ENCODE results near the gene NABP2. TPM values are rescaled to one million over a fixed set of nuclear protein-coding genes. Genes with fewer than 3 reads are reported as not detected.

The NABP2 gene
- total and polyA plus RNA-seq, 2 donors (not counting 1 experiment from before 2014, with no cell fraction given) = 14.9 to 16.1 TPM

DNA sequence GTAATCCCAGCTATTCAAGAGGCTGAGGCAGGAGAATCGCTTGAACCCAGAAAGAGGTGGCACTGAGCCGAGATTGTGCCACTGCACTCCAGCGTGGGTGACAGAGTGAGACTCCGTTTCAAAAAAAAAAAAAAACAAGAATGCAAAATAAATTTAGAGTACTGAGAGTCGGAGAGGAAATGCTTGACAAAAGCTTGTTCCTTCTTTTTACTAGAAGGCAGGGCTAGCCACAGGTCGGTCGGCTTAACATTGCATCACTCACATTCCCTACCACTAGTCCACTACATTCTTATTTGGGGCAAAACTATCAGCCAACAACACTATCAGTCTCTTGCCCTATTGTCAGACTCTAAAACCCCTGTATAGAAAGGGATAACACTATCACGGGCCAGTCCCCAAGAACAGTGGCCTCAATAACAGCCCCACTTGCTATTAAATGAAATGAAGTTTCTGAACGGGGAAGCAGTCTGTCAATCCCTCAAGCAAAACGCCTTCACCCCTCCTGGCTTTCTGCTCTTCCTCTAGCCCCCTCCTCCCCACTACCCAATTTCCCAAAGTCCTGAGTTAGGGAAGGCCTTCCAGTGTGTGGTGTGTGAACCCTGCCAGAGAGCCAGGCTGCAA lies 3.4 kb upstream of the NABP2 start:
- no peaks in the 10 kb centered on the region for H3K27me3 ChIP-seq (replicated peaks in 1 of 4; ENCODE audit: control extremely low read depth in 1 of 4, control insufficient read depth in 3 of 4, insufficient read depth in 4 of 4, low read length in 3 of 4)
- H2AFZ ChIP-seq (ENCODE audit: insufficient read depth, low read depth, low read length, poor library complexity, severe bottlenecking) = peak overlapping the region; percentile 34
- no peak for TF ChIP-seq EZH2 (IDR thresholded peaks at IDR 0.05; ENCODE audit: borderline replicate concordance, insufficient read depth, low read depth, low read length, poor library complexity, severe bottlenecking)
- TF ChIP-seq, protein P1, sequence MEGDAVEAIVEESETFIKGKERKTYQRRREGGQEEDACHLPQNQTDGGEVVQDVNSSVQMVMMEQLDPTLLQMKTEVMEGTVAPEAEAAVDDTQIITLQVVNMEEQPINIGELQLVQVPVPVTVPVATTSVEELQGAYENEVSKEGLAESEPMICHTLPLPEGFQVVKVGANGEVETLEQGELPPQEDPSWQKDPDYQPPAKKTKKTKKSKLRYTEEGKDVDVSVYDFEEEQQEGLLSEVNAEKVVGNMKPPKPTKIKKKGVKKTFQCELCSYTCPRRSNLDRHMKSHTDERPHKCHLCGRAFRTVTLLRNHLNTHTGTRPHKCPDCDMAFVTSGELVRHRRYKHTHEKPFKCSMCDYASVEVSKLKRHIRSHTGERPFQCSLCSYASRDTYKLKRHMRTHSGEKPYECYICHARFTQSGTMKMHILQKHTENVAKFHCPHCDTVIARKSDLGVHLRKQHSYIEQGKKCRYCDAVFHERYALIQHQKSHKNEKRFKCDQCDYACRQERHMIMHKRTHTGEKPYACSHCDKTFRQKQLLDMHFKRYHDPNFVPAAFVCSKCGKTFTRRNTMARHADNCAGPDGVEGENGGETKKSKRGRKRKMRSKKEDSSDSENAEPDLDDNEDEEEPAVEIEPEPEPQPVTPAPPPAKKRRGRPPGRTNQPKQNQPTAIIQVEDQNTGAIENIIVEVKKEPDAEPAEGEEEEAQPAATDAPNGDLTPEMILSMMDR (IDR thresholded peaks at IDR 0.05) = no peak
- peak overlapping the region; percentile 99 for H3K9ac ChIP-seq (ENCODE audit: low read length)
- H3K4me3 ChIP-seq (ENCODE audit: control extremely low read depth in 1 of 5, extremely low read depth in 1 of 5, insufficient read depth in 1 of 5, low read depth in 2 of 5, low read length in 4 of 5) = peak overlapping the region; percentile 56 to 100 (median 99)
- peaks cover 33% of the 10 kb centered on the region for H4K20me1 ChIP-seq (ENCODE audit: control insufficient read depth, insufficient read depth, low read length, poor library complexity, severe bottlenecking)
- peaks cover 26 to 48% of the 10 kb centered on the region in 2 donors for H3K4me1 ChIP-seq (ENCODE audit: control insufficient read depth in 2 of 2, insufficient read depth in 2 of 2, low read length in 2 of 2)
- ChIA-PET POLR2A (interaction anchor here (0.6 to 4.1 kb wide), 10 partner anchors 13 to 1303 kb away, joined by 3 to 65 read pairs (median 5); partner anchors contain the start of genes SMARCC2, TIMELESS and ZC3H10), CTCF (interaction anchor here (0.7 to 4.6 kb wide), 11 partner anchors 14 to 482 kb away, joined by 3 to 126 read pairs (median 11); partner anchors contain the start of genes ANKRD52, ESYT1, SMARCC2 and ZC3H10)
- no peaks in the 10 kb centered on the region for H3K27me3 Mint-ChIP-seq
- peaks cover 1 to 5% of the 10 kb centered on the region in 2 experiments for H3K36me3 ChIP-seq (replicated peaks in 1 of 2; ENCODE audit: control extremely low read depth in 1 of 2, control insufficient read depth in 1 of 2, extremely low read depth in 1 of 2, insufficient read depth in 2 of 2, low read length in 1 of 2)
- peak overlapping the region; percentile 73 to 99 for H3K27ac ChIP-seq (ENCODE audit: low read length in 2 of 2)
- peak overlapping the region; percentile 100 for H3K27ac Mint-ChIP-seq
- intact Hi-C loops (cut with micrococcal nuclease) = loop anchor here (1.0 to 2.0 kb wide), 4 partner anchors 12 to 482 kb away; partner anchors contain the start of gene MYL6
- peak overlapping the region; percentile 100 for H3K4me3 Mint-ChIP-seq
- peak; percentile 84 for DNase-seq
- no peaks in the 10 kb centered on the region for H3K9me3 ChIP-seq (ENCODE audit: control extremely low read depth in 1 of 3, control insufficient read depth in 2 of 3, insufficient read depth in 1 of 3, low read length in 2 of 3)
- peaks cover 68% of the 10 kb centered on the region for H3K79me2 ChIP-seq (ENCODE audit: control insufficient read depth, insufficient read depth, low read length)
- H3K4me2 ChIP-seq (replicated peaks; ENCODE audit: low read depth, low read length, poor library complexity, severe bottlenecking) = peak overlapping the region; percentile 98
- no peaks in the 10 kb centered on the region for H3K9me3 Mint-ChIP-seq (ENCODE audit: insufficient read depth)
- peaks cover 55% of the 10 kb centered on the region for H3K4me1 Mint-ChIP-seq
- peak; percentile 19 for ATAC-seq (ENCODE audit: low read depth)
- WGBS (ENCODE audit: insufficient coverage) = 0% methylated on average over 4 of the region's 10 CpGs

Data from B cell (primary cell).